ENCODE results near the gene ALG14. TPM values are rescaled to one million over a fixed set of nuclear protein-coding genes. Genes with fewer than 3 reads are reported as not detected.
"Not testable (repeated sequence)": the region's sequence is repeated elsewhere in the genome, so short reads cannot be mapped to it uniquely, and the experiment has no call there.

The ALG14 gene
- total and polyA plus RNA-seq, 2 donors (not counting 3 experiments of a cell fraction or from before 2014, with no cell fraction given) = 2.6 to 8.6 TPM

- intact Hi-C loops (cut with micrococcal nuclease) = no loop called here
- CTCF ChIA-PET = no interaction called here
- Histone ChIP-seq H2AFZ (ENCODE audit: low read depth, low read length) (no peak overlapping the region), H3K4me1 (ENCODE audit: control insufficient read depth, extremely low read depth, insufficient read depth, low read length) (peaks cover 27% of the 10 kb centered on the region), H3K9me3 (replicated peaks; ENCODE audit: control insufficient read depth, insufficient read depth, low read length) (no peaks in the 10 kb centered on the region), H3K9ac (replicated peaks; ENCODE audit: extremely low read depth, insufficient read depth, low read length) (no peak overlapping the region), H3K9me1 (replicated peaks; ENCODE audit: control insufficient read depth, extremely low read depth, insufficient read depth, low read length) (no peaks in the 10 kb centered on the region), H3K4me2 (ENCODE audit: insufficient read depth, low read length) (no peak overlapping the region), H3K27me3 (ENCODE audit: control insufficient read depth in 2 of 2, insufficient read depth in 2 of 2, low read length in 2 of 2) (no peaks in the 10 kb centered on the region), H3K79me2 (ENCODE audit: control insufficient read depth, insufficient read depth, low read length) (no peaks in the 10 kb centered on the region), H3K36me3 (ENCODE audit: control insufficient read depth in 2 of 2, extremely low read depth in 1 of 2, insufficient read depth in 2 of 2, low read length in 2 of 2) (no peaks in the 10 kb centered on the region), H3K27ac (ENCODE audit: insufficient read depth, low read depth, low read length) (no peak overlapping the region), H4K20me1 (replicated peaks; ENCODE audit: control insufficient read depth, extremely low read depth, insufficient read depth, low read length) (no peaks in the 10 kb centered on the region), H3K4me3 (replicated peaks in 1 of 3; ENCODE audit: insufficient read depth in 1 of 3, low read depth in 1 of 3, low read length in 3 of 3) (no peak overlapping the region)
- no TSS peak for BruUV-seq (replicated peaks)
- TF ChIP-seq CTCF (IDR thresholded peaks at IDR 0.05; ENCODE audit: extremely low read depth in 1 of 2, insufficient read depth in 1 of 2, low read depth in 1 of 2, low read length in 2 of 2) (no peak), MAX (IDR thresholded peaks at IDR 0.05; ENCODE audit: insufficient read depth, insufficient read length) (no peak), POLR2AphosphoS5 (IDR thresholded peaks at IDR 0.05; ENCODE audit: insufficient read depth, low read depth, low read length) (no peak), MYC (IDR thresholded peaks at IDR 0.05; ENCODE audit: low read depth, low read length) (no peak), POLR2A (IDR thresholded peaks at IDR 0.05; ENCODE audit: low read depth, low read length) (no peak), EZH2 (IDR thresholded peaks at IDR 0.05; ENCODE audit: borderline replicate concordance, low read depth, low read length, severe bottlenecking) (no peak)
- POLR2A ChIA-PET = no interaction called here
- DNase-seq (ENCODE audit: low read depth, low spot score) (no peak), FAIRE-seq (no peak)
- dilution Hi-C loops (cut with MboI; ENCODE audit: extremely low pct_ligation_motif_present, low sequenced_read_pairs) = no loop called here
Measured at GRCh38 chr1:94998114-94998513, 74.6 kb downstream of the ALG14 start.

GRCh38 chr1:94995536-94995935 is 77.2 kb downstream of the ALG14 start:
- H3K9ac ChIP-seq (replicated peaks; ENCODE audit: extremely low read depth, insufficient read depth, low read length); H3K79me2 ChIP-seq (ENCODE audit: control insufficient read depth, insufficient read depth, low read length); H3K27me3 ChIP-seq (ENCODE audit: control insufficient read depth in 2 of 2, insufficient read depth in 2 of 2, low read length in 2 of 2); dilution Hi-C loops (cut with MboI; ENCODE audit: extremely low pct_ligation_motif_present, low sequenced_read_pairs); H2AFZ ChIP-seq (ENCODE audit: low read depth, low read length); DNase-seq (ENCODE audit: low read depth, low spot score); H3K36me3 ChIP-seq (ENCODE audit: control insufficient read depth in 2 of 2, extremely low read depth in 1 of 2, insufficient read depth in 2 of 2, low read length in 2 of 2); POLR2A ChIA-PET; H3K4me3 ChIP-seq (replicated peaks in 1 of 3; ENCODE audit: insufficient read depth in 1 of 3, low read depth in 1 of 3, low read length in 3 of 3); BruUV-seq (replicated peaks); H3K9me1 ChIP-seq (replicated peaks; ENCODE audit: control insufficient read depth, extremely low read depth, insufficient read depth, low read length); H3K27ac ChIP-seq (ENCODE audit: insufficient read depth, low read depth, low read length); H4K20me1 ChIP-seq (replicated peaks; ENCODE audit: control insufficient read depth, extremely low read depth, insufficient read depth, low read length); intact Hi-C loops (cut with micrococcal nuclease); H3K9me3 ChIP-seq (replicated peaks; ENCODE audit: control insufficient read depth, insufficient read depth, low read length); FAIRE-seq; H3K4me2 ChIP-seq (ENCODE audit: insufficient read depth, low read length): not testable (repeated sequence)
- CTCF ChIA-PET = interaction anchor here (1.4 to 3.1 kb wide), 2 partner anchors 10 to 46 kb away, joined by 6 to 22 read pairs; no protein-coding TSS in a partner anchor
- H3K4me1 ChIP-seq (ENCODE audit: control insufficient read depth, extremely low read depth, insufficient read depth, low read length) = peaks cover 25% of the 10 kb centered on the region

Measured in endothelial cell of umbilical vein (primary cell).